Neuronal stem cell (in vitro differentiated cells): ENCODE results near the gene ANAPC15.

Source experiments
- DNase-seq: peaks from one replicate; pipeline ENCODE4 v3.0.0-alpha.2; 2013; ENCODE audit warnings: low spot score
- H2AFZ ChIP-seq: one replicate; pipeline ENCODE4 v1.6.1; 2013; ENCODE audit warnings: mild to moderate bottlenecking, low read length, inconsistent platforms
- H2AK5ac ChIP-seq: 2 replicates; pipeline ENCODE4 v1.6.1; 2013; ENCODE audit warnings: low read depth, mild to moderate bottlenecking, inconsistent platforms, low read length, moderate library complexity, mixed read lengths
- H2BK120ac ChIP-seq: 2 replicates; pipeline ENCODE4 v1.6.1; 2013; ENCODE audit warnings: low read depth, mild to moderate bottlenecking, inconsistent platforms, low read length, moderate library complexity, mixed read lengths
- H2BK12ac ChIP-seq: one replicate; pipeline ENCODE4 v1.6.1; 2013; ENCODE audit warnings: low read length, inconsistent platforms
- H2BK15ac ChIP-seq: 2 replicates; pipeline ENCODE4 v1.6.1; 2013; ENCODE audit warnings: mild to moderate bottlenecking, low read length, inconsistent platforms, mixed read lengths
- H2BK5ac ChIP-seq: one replicate; pipeline ENCODE4 v1.6.1; 2013; ENCODE audit warnings: inconsistent platforms, mild to moderate bottlenecking, low read length, moderate library complexity
- H3K14ac ChIP-seq: one replicate; pipeline ENCODE4 v1.6.1; 2013; ENCODE audit warnings: low read length, inconsistent platforms
- H3K18ac ChIP-seq: 2 replicates; pipeline ENCODE4 v1.6.1; 2013; ENCODE audit warnings: low read length, inconsistent platforms
- H3K23ac ChIP-seq: 2 replicates; pipeline ENCODE4 v1.6.1; 2013; ENCODE audit warnings: low read depth, mild to moderate bottlenecking, mixed read lengths, low read length, inconsistent platforms; ENCODE audit not compliant: poor library complexity
- H3K27ac ChIP-seq: replicated peaks from 3 replicates; pipeline ENCODE4 v1.5.1; 2013; ENCODE audit warnings: low read length, inconsistent platforms
- H3K27me3 ChIP-seq, 3 experiments: 2 replicates each; pipeline ENCODE4 v1.6.1; 2013; ENCODE audit warnings: low read length in 3 of 3, mild to moderate bottlenecking in 2 of 3, inconsistent platforms in 1 of 3, low read depth in 1 of 3, mixed read lengths in 1 of 3, moderate library complexity in 1 of 3; ENCODE audit not compliant: control insufficient read depth in 3 of 3, insufficient read depth in 3 of 3
- H3K36me3 ChIP-seq, 2 donors: replicated peaks in 1 of 2; 2 replicates each; pipeline ENCODE4 v1.6.1; 2013; ENCODE audit warnings: low read length in 2 of 2; ENCODE audit not compliant: control insufficient read depth in 2 of 2, insufficient read depth in 2 of 2
- H3K4ac ChIP-seq: 2 replicates; pipeline ENCODE4 v1.6.1; 2013; ENCODE audit warnings: inconsistent platforms, mild to moderate bottlenecking, low read length, moderate library complexity
- H3K4me1 ChIP-seq, 2 donors: 1 replicate in 1 of 2; 2 replicates in 1 of 2; pipeline ENCODE4 v1.6.1; 2013; ENCODE audit warnings: low read length in 2 of 2, low read depth in 1 of 2; ENCODE audit not compliant: control insufficient read depth in 2 of 2, insufficient read depth in 1 of 2
- H3K4me2 ChIP-seq: one replicate; pipeline ENCODE4 v1.6.1; 2013; ENCODE audit warnings: mild to moderate bottlenecking, low read length, inconsistent platforms; ENCODE audit not compliant: insufficient read depth, poor library complexity, severe bottlenecking
- H3K4me3 ChIP-seq, 2 donors: 2 replicates each; pipeline ENCODE4 v1.5.1; 2013; ENCODE audit warnings: low read length in 2 of 2, mild to moderate bottlenecking in 2 of 2, inconsistent platforms in 1 of 2, moderate library complexity in 1 of 2
- H3K79me1 ChIP-seq: one replicate; pipeline ENCODE4 v1.6.1; 2013; ENCODE audit warnings: low read depth, mild to moderate bottlenecking, inconsistent platforms, low read length, moderate library complexity
- H3K9ac ChIP-seq: one replicate; pipeline ENCODE4 v1.6.1; 2013; ENCODE audit warnings: mild to moderate bottlenecking, low read depth, low read length, inconsistent platforms; ENCODE audit not compliant: poor library complexity
- H3K9me3 ChIP-seq, 2 donors: replicated peaks in 1 of 2; 2 replicates each; pipeline versions ENCODE3 to v1.6.1; 2013; ENCODE audit warnings: low read length in 2 of 2, mild to moderate bottlenecking in 2 of 2, inconsistent platforms in 1 of 2, low read depth in 1 of 2, mixed read lengths in 1 of 2, moderate library complexity in 1 of 2; ENCODE audit not compliant: control insufficient read depth in 2 of 2, insufficient read depth in 1 of 2
- H4K8ac ChIP-seq: one replicate; pipeline ENCODE4 v1.6.1; 2013; ENCODE audit warnings: low read depth, mild to moderate bottlenecking, inconsistent platforms, low read length, moderate library complexity
- H4K91ac ChIP-seq: one replicate; pipeline ENCODE4 v1.6.1; 2013; ENCODE audit warnings: low read length, low read depth, mild to moderate bottlenecking, inconsistent platforms; ENCODE audit not compliant: poor library complexity
- WGBS, 2 donors: extraction: QIAGEN DNeasy Blood & Tissue Kit; methylation state at CpG; one replicate each; pipeline ENCODE4 v1.1.7; 2013; ENCODE audit warnings: missing lambda C conversion rate in 2 of 2, mixed read lengths in 1 of 2; ENCODE audit not compliant: insufficient read length in 2 of 2, insufficient replicate concordance in 1 of 2; ENCODE audit errors: extremely low coverage in 2 of 2; 5-methylcytosine and 5-hydroxymethylcytosine counted together

ANAPC15 gene

GRCh38 chr11:72067676-72068075 lies 44.8 kb downstream of the ANAPC15 start:
- no peak overlapping the region for H2BK120ac ChIP-seq
- no peak overlapping the region for H3K9ac ChIP-seq
- DNase-seq, result no peak
- peaks cover 6 to 61% of the 10 kb centered on the region in 2 donors for H3K36me3 ChIP-seq
- no peak overlapping the region for H3K27ac ChIP-seq
- H3K79me1 ChIP-seq, result peaks cover 8% of the 10 kb centered on the region
- H4K91ac ChIP-seq, result no peak overlapping the region
- H2BK5ac ChIP-seq, result no peak overlapping the region
- no peak overlapping the region for H3K23ac ChIP-seq
- no peak overlapping the region for H2AFZ ChIP-seq
- H3K4me2 ChIP-seq, result no peak overlapping the region
- H3K14ac ChIP-seq, result no peak overlapping the region
- no peaks in the 10 kb centered on the region for H3K27me3 ChIP-seq
- no peak overlapping the region for H2BK12ac ChIP-seq
- no peak overlapping the region for H3K4ac ChIP-seq
- H3K4me1 ChIP-seq, result peaks cover 12 to 20% of the 10 kb centered on the region in 2 donors
- H3K9me3 ChIP-seq, result no peaks in the 10 kb centered on the region
- no peak overlapping the region for H3K4me3 ChIP-seq
- H2AK5ac ChIP-seq, result no peak overlapping the region
- no peak overlapping the region for H2BK15ac ChIP-seq
- no peak overlapping the region for H4K8ac ChIP-seq
- no peak overlapping the region for H3K18ac ChIP-seq

- Histone ChIP-seq H2BK12ac (no peak overlapping the region), H3K27me3 (no peaks in the 10 kb centered on the region), H3K36me3 (peaks cover 6 to 65% of the 10 kb centered on the region in 2 donors), H2BK5ac (no peak overlapping the region), H2BK15ac (no peak overlapping the region), H4K91ac (no peak overlapping the region), H3K9ac (no peak overlapping the region), H3K4ac (no peak overlapping the region), H3K4me2 (no peak overlapping the region), H3K18ac (no peak overlapping the region), H2AFZ (no peak overlapping the region), H4K8ac (no peak overlapping the region), H3K27ac (no peak overlapping the region), H3K4me3 (no peak overlapping the region), H3K9me3 (no peaks in the 10 kb centered on the region), H3K23ac (no peak overlapping the region), H3K4me1 (peaks cover 9 to 17% of the 10 kb centered on the region in 2 donors), H3K14ac (no peak overlapping the region), H2BK120ac (no peak overlapping the region), H3K79me1 (peaks cover 6% of the 10 kb centered on the region), H2AK5ac (no peak overlapping the region)
- no peak for DNase-seq
These were observed 45.2 kb downstream of the ANAPC15 start for GRCh38 chr11:72067266-72067665.

GRCh38 chr11:72066855-72067254 lies 45.6 kb downstream of the ANAPC15 start:
- DNase-seq, result no peak
- Histone ChIP-seq H2AFZ (no peak overlapping the region), H3K4me3 (no peak overlapping the region), H4K8ac (no peak overlapping the region), H2BK120ac (no peak overlapping the region), H3K23ac (no peak overlapping the region), H2BK12ac (no peak overlapping the region), H3K14ac (no peak overlapping the region), H3K79me1 (peaks cover 4% of the 10 kb centered on the region), H3K18ac (no peak overlapping the region), H4K91ac (no peak overlapping the region), H3K4ac (no peak overlapping the region), H2BK5ac (no peak overlapping the region), H3K9me3 (no peaks in the 10 kb centered on the region), H3K4me2 (no peak overlapping the region), H3K9ac (no peak overlapping the region), H2BK15ac (no peak overlapping the region), H3K27ac (no peak overlapping the region), H2AK5ac (no peak overlapping the region), H3K4me1 (peaks cover 5 to 13% of the 10 kb centered on the region in 2 donors), H3K27me3 (no peaks in the 10 kb centered on the region), H3K36me3 (peaks cover 7 to 69% of the 10 kb centered on the region in 2 donors)

- peaks cover 4% of the 10 kb centered on the region for H3K79me1 ChIP-seq
- H2BK12ac ChIP-seq, result no peak overlapping the region
- no peak overlapping the region for H3K14ac ChIP-seq
- H3K27ac ChIP-seq, result no peak overlapping the region
- H3K18ac ChIP-seq, result no peak overlapping the region
- peaks cover 5 to 74% of the 10 kb centered on the region in 2 donors for H3K36me3 ChIP-seq
- no peak overlapping the region for H3K4ac ChIP-seq
- no peak overlapping the region for H4K91ac ChIP-seq
- no peak for DNase-seq
- H3K4me3 ChIP-seq, result no peak overlapping the region
- H2BK5ac ChIP-seq, result no peak overlapping the region
- H2BK120ac ChIP-seq, result no peak overlapping the region
- H2BK15ac ChIP-seq, result no peak overlapping the region
- H3K27me3 ChIP-seq, result peaks cover 0 to 2% (median 0%) of the 10 kb centered on the region in 3 experiments
- peaks cover 0 to 1% of the 10 kb centered on the region in 2 donors for H3K4me1 ChIP-seq
- no peak overlapping the region for H3K4me2 ChIP-seq
- H3K23ac ChIP-seq, result no peak overlapping the region
- WGBS, 2 donors, result no CpG with 5 or more reads among the region's 5 CpGs
- no peak overlapping the region for H2AFZ ChIP-seq
- no peak overlapping the region for H3K9ac ChIP-seq
- no peaks in the 10 kb centered on the region for H3K9me3 ChIP-seq
- no peak overlapping the region for H4K8ac ChIP-seq
- H2AK5ac ChIP-seq, result no peak overlapping the region
These were observed 50.6 kb downstream of the ANAPC15 start for GRCh38 chr11:72061739-72062396.
